Esophagus squamous epithelium (tissue), 4 donors: Measurements from ENCODE around the gene RARRES2.

Experiments
- CTCF ChIP-seq, 6 experiments: fragments of 450-650 bp in 4 of 6; fragments of 200-600 bp in 2 of 6; sonication (generic) in 2 of 6; IDR thresholded peaks; one replicate each; pipeline ENCODE4 v1.5.1; 2016 to 2019; ENCODE audit warnings: antibody characterized with exemption in 6 of 6, mild to moderate bottlenecking in 4 of 6, moderate library complexity in 4 of 6
- POLR2A ChIP-seq, 4 donors: fragments of 450-650 bp; IDR thresholded peaks; one replicate each; pipeline ENCODE4 v1.6.1; 2017; ENCODE audit warnings: antibody characterized with exemption in 4 of 4, mild to moderate bottlenecking in 4 of 4, moderate library complexity in 3 of 4

- TF ChIP-seq CTCF (IDR thresholded peaks at IDR 0.05) (no peak), POLR2A (IDR thresholded peaks at IDR 0.05) (no peak)
These were observed 32.6 kb upstream of the RARRES2 start for GRCh38 chr7:150374026-150374425.
